OCI-M2 (cell line): Measurements from ENCODE around the gene KIAA0825.
"Not testable (repeated sequence)": the region's sequence is repeated elsewhere in the genome, so short reads cannot be mapped to it uniquely, and the experiment has no call there.

Source experiments
- DNase-seq: peaks from one replicate; lab custom pipeline; 2025; ENCODE audit not compliant: unreplicated experiment; lab: John Stamatoyannopoulos, UW

Gene KIAA0825

GRCh38 chr5:94184870-94185269, 433.5 kb downstream of the KIAA0825 start:
- no peak for DNase-seq

GRCh38 chr5:94181895-94182294, 436.5 kb downstream of the KIAA0825 start:
- DNase-seq: no peak

- DNase-seq: no peak
Measured at GRCh38 chr5:94180761-94181160, 437.6 kb downstream of the KIAA0825 start.

GRCh38 chr5:94175912-94176311, 442.5 kb downstream of the KIAA0825 start:
- DNase-seq: no peak

- no peak for DNase-seq
Measured at GRCh38 chr5:94174748-94175411, 443.5 kb downstream of the KIAA0825 start.

GRCh38 chr5:94173100-94173499, 445.3 kb downstream of the KIAA0825 start:
- DNase-seq: no peak

GRCh38 chr5:94171070-94171469, 447.3 kb downstream of the KIAA0825 start:
- not testable (repeated sequence) for DNase-seq

- DNase-seq: not testable (repeated sequence)
Measured at GRCh38 chr5:94170158-94170557, 448.2 kb downstream of the KIAA0825 start.

- DNase-seq: no peak
Measured at GRCh38 chr5:94168151-94168550, 450.3 kb downstream of the KIAA0825 start.

- DNase-seq: no peak
Measured at GRCh38 chr5:94161801-94162200, 456.6 kb downstream of the KIAA0825 start.

GRCh38 chr5:94159144-94159543, 459.3 kb downstream of the KIAA0825 start:
- no peak for DNase-seq

GRCh38 chr5:94157704-94158539, 460.5 kb downstream of the KIAA0825 start:
- DNase-seq: no peak

- DNase-seq: no peak
Measured at GRCh38 chr5:94154672-94155071, 463.7 kb downstream of the KIAA0825 start.

GRCh38 chr5:94153736-94154450, 464.5 kb downstream of the KIAA0825 start:
- no peak for DNase-seq

- DNase-seq: not testable (repeated sequence)
Measured at GRCh38 chr5:94143621-94144020, 474.8 kb downstream of the KIAA0825 start.

- no peak for DNase-seq
Measured at GRCh38 chr5:94140300-94140699, 478.1 kb downstream of the KIAA0825 start.

- no peak for DNase-seq
Measured at GRCh38 chr5:94130077-94130476, 488.3 kb downstream of the KIAA0825 start.

GRCh38 chr5:94125107-94125506, 493.3 kb downstream of the KIAA0825 start:
- no peak for DNase-seq

GRCh38 chr5:94116317-94116716, 502.1 kb downstream of the KIAA0825 start:
- DNase-seq: not testable (repeated sequence)

GRCh38 chr5:94113087-94113486, 505.3 kb downstream of the KIAA0825 start:
- no peak for DNase-seq

- peak; percentile 48 for DNase-seq
Measured at GRCh38 chr5:94111209-94112004, 507.0 kb downstream of the KIAA0825 start.
